IPS-15b (cell line): Measurements from ENCODE around the gene TSPAN7.

Source experiments
- H3K27me3 ChIP-seq: one replicate; pipeline ENCODE4 v1.6.1; 2013; ENCODE audit warnings: low read length; ENCODE audit not compliant: control insufficient read depth, insufficient read depth
- H3K36me3 ChIP-seq: one replicate; pipeline ENCODE4 v1.6.1; 2013; ENCODE audit warnings: low read length; ENCODE audit not compliant: control insufficient read depth, insufficient read depth
- H3K4me1 ChIP-seq: one replicate; pipeline ENCODE4 v1.6.1; 2013; ENCODE audit warnings: mild to moderate bottlenecking, low read length; ENCODE audit not compliant: control insufficient read depth, insufficient read depth
- H3K4me3 ChIP-seq: one replicate; pipeline ENCODE4 v1.5.1; 2013; ENCODE audit warnings: low read depth, low read length
- H3K9ac ChIP-seq: one replicate; pipeline ENCODE4 v1.6.1; 2013; ENCODE audit warnings: low read depth, mild to moderate bottlenecking, low read length
- H3K9me3 ChIP-seq: one replicate; pipeline ENCODE4 v1.6.1; 2013; ENCODE audit warnings: mild to moderate bottlenecking, low read length; ENCODE audit not compliant: control insufficient read depth, insufficient read depth

TSPAN7 gene

DNA sequence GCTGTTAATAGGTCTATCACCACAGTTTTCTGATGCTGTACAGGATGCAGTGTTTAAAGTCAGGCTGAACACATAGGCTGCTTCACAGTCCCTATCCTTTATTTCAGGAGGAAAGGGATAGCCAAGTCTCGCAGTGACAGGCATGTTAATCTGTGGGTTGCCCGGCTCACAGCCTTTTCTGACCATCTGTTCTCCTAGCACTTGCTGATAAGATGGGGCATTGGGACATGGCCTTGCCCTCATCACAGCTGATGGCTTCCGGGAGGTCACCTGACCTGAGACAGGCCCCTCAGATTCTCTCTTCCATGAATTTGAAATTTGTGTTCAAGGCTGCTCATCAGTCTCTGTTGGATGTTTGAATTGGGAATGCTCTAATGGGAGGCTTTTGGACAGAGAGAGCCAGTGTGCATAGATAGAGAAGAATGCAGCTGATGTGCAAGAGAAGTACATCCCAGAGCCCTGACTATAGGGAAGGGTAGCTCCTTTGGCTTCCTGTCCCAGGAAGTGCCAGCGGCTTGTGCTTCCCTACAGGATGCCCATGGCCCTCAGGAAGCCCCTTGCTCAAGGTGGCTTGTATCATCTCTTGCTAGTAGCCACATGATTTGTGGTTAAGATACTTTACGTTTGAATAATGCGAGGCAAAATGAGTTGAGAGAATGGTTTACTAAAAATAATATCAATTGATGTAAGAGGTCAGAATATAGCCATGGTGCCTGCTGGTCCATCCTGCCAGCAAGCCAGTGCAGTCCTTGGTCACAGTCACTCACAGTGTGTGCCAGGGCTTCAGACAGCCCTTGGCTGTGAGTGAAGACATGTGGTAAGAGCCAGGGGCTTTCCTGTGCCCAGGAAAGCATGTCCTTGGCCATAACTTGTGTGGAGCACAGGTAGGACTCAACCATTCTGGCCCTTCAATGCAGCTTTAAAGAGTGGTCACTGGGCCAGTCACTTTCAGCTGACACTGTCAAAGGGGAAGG is 88.6 kb downstream of the TSPAN7 start:
- Histone ChIP-seq H3K9ac (no peak overlapping the region), H3K4me1 (no peaks in the 10 kb centered on the region), H3K4me3 (no peak overlapping the region)

DNA sequence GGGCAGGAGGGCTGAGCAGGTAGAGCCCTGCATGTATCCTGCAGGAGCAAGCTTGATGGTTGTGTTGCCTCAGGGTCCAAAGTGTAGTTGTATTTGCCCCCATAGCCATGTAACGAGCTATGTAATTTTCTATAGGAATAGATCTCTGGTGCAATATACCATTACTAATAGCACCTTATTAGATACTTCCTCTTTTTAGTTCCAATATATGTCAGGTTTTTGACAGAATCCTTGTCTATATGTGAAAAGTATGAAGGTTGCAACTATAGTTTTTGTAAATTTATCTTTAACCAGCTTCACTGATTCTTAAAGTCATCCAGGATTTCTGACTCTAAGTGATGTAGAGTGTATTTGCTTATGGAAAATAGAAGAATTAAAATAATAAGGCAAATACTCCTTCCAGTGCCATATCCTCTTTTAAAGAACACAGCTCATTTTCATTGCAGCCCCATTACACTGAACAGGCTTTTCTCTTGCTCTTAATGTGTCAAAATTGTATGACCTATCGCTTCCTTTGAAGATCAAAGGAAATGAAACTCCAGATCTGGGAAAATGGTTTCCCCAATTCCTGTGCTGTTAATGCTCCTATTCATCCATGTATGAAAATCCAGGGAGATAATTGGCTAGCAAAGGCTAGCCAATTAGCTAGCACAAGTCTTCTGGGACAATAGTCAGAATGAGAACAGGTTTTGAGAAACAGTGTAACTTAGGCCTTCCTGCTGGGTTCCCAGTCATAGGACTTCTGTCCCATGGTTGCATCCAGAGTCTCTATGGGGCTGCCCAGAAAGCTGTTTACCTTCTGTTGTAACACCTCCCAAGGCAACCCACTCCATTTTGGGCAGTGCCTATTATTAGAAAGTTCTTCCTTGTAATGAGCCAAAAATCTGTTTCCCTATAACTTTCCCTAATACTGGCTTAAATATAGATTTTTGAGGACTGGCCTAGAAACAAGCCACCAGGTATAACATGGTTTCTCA is 90.6 kb downstream of the TSPAN7 start:
- H3K27me3 ChIP-seq: no peaks in the 10 kb centered on the region
- no peaks in the 10 kb centered on the region for H3K9me3 ChIP-seq
- H3K9ac ChIP-seq: no peak overlapping the region
- no peak overlapping the region for H3K4me3 ChIP-seq
- no peaks in the 10 kb centered on the region for H3K4me1 ChIP-seq
- H3K36me3 ChIP-seq: no peaks in the 10 kb centered on the region

More for the DNA sequence above, 88.6 kb downstream of the TSPAN7 start:
- H3K36me3 ChIP-seq: no peaks in the 10 kb centered on the region
- no peaks in the 10 kb centered on the region for H3K27me3 ChIP-seq
- H3K9me3 ChIP-seq: no peaks in the 10 kb centered on the region

DNA sequence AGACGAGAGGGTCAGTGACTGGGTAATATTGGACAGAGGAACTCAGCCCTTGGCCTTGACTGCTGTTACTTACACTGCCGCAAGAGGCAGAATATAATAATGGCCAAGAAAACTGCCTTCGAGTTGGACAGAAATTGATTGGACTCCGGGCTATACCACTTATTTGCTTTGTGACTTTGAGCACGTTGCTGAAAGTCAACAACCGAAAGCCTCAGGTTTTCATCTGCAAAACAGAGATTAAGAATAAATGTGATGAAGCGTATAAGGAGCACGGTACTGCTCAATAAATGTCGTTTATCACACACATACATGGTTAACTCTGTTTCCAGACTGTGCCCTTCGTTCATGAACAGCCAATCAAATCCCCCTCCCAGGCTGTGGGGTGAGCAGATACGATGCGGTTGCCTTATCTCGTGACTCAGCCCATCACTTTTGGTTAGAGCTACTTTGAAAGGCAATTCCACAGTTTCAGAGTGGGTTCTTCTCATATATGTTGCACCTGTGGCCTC is 91.6 kb downstream of the TSPAN7 start:
- Histone ChIP-seq H3K4me3 (no peak overlapping the region), H3K4me1 (no peaks in the 10 kb centered on the region), H3K9ac (no peak overlapping the region), H3K27me3 (no peaks in the 10 kb centered on the region), H3K9me3 (no peaks in the 10 kb centered on the region), H3K36me3 (no peaks in the 10 kb centered on the region)

DNA sequence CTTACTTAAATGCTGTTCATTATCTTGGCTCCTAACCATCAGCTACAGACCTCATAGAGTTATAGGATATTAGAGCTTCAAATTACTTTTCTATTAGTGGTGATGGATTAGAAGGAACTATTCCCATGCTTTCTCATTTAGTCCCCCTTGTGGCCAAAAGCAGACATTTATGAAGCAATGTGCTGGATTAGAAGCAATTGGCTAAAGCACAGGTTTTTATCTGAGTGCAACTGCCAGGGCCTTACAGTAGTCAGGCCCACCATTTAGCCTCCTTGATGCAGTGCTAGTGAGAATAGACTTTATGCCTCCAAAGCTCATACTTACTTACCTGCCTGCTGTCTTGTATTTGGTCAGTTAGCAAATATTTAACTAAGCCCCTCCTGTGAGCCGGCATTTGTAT is 93.0 kb downstream of the TSPAN7 start:
- Histone ChIP-seq H3K4me1 (no peaks in the 10 kb centered on the region), H3K4me3 (no peak overlapping the region), H3K9ac (no peak overlapping the region), H3K27me3 (no peaks in the 10 kb centered on the region), H3K36me3 (no peaks in the 10 kb centered on the region), H3K9me3 (no peaks in the 10 kb centered on the region)

- Histone ChIP-seq H3K27me3 (no peaks in the 10 kb centered on the region), H3K4me1 (no peaks in the 10 kb centered on the region), H3K4me3 (no peak overlapping the region), H3K9ac (no peak overlapping the region), H3K9me3 (no peaks in the 10 kb centered on the region), H3K36me3 (no peaks in the 10 kb centered on the region)
Measured at GRCh38 chrX:38656350-38656915, 95.1 kb downstream of the TSPAN7 start.

GRCh38 chrX:38657562-38657961 is 96.2 kb downstream of the TSPAN7 start:
- no peaks in the 10 kb centered on the region for H3K4me1 ChIP-seq
- no peaks in the 10 kb centered on the region for H3K9me3 ChIP-seq
- no peak overlapping the region for H3K4me3 ChIP-seq
- H3K27me3 ChIP-seq: no peaks in the 10 kb centered on the region
- no peaks in the 10 kb centered on the region for H3K36me3 ChIP-seq
- no peak overlapping the region for H3K9ac ChIP-seq

DNA sequence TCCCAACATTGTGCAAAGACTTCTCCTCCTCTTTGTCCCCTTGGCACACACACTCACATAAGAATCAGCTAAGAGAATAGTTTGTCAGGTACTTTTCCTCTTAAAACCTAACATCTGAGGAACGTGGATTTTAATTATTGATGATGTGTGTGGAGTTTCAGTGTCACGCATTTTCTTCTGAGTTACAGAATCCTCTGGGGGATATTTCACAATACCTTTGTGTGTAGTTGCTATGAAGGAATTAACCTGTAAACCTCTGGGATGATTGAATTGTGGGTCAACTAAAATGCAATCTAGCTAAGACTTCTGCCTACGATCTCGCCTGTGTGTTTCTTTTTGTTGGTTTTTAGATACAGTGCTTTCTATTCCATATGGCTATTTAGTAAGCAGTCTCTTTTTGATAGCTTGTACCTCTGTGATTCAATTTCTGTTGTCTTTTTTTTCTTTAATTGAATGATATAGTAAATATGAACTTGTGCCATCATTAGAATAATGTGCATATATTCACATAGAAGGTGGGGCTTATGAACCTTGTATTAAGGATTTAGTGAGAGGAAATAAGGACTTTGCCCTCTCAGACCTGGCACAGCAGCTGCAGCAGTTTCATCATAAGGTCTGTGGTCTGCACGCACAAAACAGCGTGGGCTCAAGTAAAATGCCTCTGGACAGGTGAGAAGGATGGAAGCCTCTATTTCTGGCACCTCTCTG is 99.2 kb downstream of the TSPAN7 start:
- no peaks in the 10 kb centered on the region for H3K36me3 ChIP-seq
- no peak overlapping the region for H3K9ac ChIP-seq
- H3K27me3 ChIP-seq: no peaks in the 10 kb centered on the region
- no peaks in the 10 kb centered on the region for H3K4me1 ChIP-seq
- H3K9me3 ChIP-seq: no peaks in the 10 kb centered on the region
- no peak overlapping the region for H3K4me3 ChIP-seq

- H3K9ac ChIP-seq: no peak overlapping the region
- no peaks in the 10 kb centered on the region for H3K4me1 ChIP-seq
- H3K27me3 ChIP-seq: no peaks in the 10 kb centered on the region
- H3K4me3 ChIP-seq: no peak overlapping the region
- H3K9me3 ChIP-seq: no peaks in the 10 kb centered on the region
- H3K36me3 ChIP-seq: no peaks in the 10 kb centered on the region
Measured at GRCh38 chrX:38661103-38661441, 99.7 kb downstream of the TSPAN7 start.

- no peaks in the 10 kb centered on the region for H3K27me3 ChIP-seq
- H3K4me3 ChIP-seq: no peak overlapping the region
- H3K4me1 ChIP-seq: no peaks in the 10 kb centered on the region
- no peak overlapping the region for H3K9ac ChIP-seq
- no peaks in the 10 kb centered on the region for H3K36me3 ChIP-seq
- no peaks in the 10 kb centered on the region for H3K9me3 ChIP-seq
Measured at GRCh38 chrX:38661561-38661960, 100.2 kb downstream of the TSPAN7 start.

DNA sequence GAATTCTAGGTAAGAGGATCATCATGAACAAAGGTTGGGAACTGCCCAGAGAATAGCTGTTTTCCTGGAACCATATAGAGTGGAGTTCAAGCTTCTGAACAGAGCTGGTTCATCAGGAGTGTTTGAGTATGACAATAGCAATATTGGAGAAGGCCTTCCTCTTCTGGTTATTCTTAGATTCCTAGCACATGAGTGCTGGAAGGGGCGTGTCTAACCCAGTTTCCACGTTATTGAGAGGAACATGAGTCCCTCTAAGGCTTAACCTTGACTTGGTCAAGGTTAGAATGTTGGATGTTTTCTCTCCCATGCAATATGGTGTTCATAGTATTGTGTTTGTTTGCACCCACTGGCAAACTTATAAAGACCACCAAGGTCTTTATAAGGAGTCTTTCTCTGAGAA is 101.3 kb downstream of the TSPAN7 start:
- no peaks in the 10 kb centered on the region for H3K36me3 ChIP-seq
- H3K9ac ChIP-seq: no peak overlapping the region
- H3K9me3 ChIP-seq: no peaks in the 10 kb centered on the region
- no peaks in the 10 kb centered on the region for H3K4me1 ChIP-seq
- H3K4me3 ChIP-seq: no peak overlapping the region
- no peaks in the 10 kb centered on the region for H3K27me3 ChIP-seq

- H3K36me3 ChIP-seq: no peaks in the 10 kb centered on the region
- no peaks in the 10 kb centered on the region for H3K4me1 ChIP-seq
- H3K9me3 ChIP-seq: no peaks in the 10 kb centered on the region
- no peak overlapping the region for H3K9ac ChIP-seq
- H3K27me3 ChIP-seq: no peaks in the 10 kb centered on the region
- H3K4me3 ChIP-seq: no peak overlapping the region
Measured at GRCh38 chrX:38664285-38664684, 102.9 kb downstream of the TSPAN7 start.
